Glutamatergic neuron (in vitro differentiated cells): Measurements from ENCODE around the gene ADAP1. TPM values are rescaled to one million over a fixed set of nuclear protein-coding genes. Genes with fewer than 3 reads are reported as not detected.
"Not testable (repeated sequence)": the region's sequence is repeated elsewhere in the genome, so short reads cannot be mapped to it uniquely, and the experiment has no call there.

Experiments
- DNase-seq: peaks from one replicate; pipeline ENCODE4 v3.0.0; 2022
- H3K27ac Mint-ChIP-seq: one replicate; pipeline ENCODE4 v1.8.0; 2020; ENCODE audit warnings: mild to moderate bottlenecking, mixed read lengths, inconsistent platforms; ENCODE audit not compliant: unreplicated experiment
- H3K27me3 Mint-ChIP-seq: one replicate; pipeline ENCODE4 v1.8.0; 2020; ENCODE audit warnings: mild to moderate bottlenecking, moderate library complexity, mixed read lengths, inconsistent platforms; ENCODE audit not compliant: unreplicated experiment
- H3K36me3 Mint-ChIP-seq: one replicate; pipeline ENCODE4 v1.8.0; 2020; ENCODE audit warnings: mild to moderate bottlenecking, mixed read lengths, inconsistent platforms; ENCODE audit not compliant: unreplicated experiment
- H3K4me1 Mint-ChIP-seq: one replicate; pipeline ENCODE4 v1.8.0; 2020; ENCODE audit warnings: mild to moderate bottlenecking, low read depth, mixed read lengths, inconsistent platforms; ENCODE audit not compliant: unreplicated experiment
- H3K4me3 Mint-ChIP-seq: one replicate; pipeline ENCODE4 v1.8.0; 2020; ENCODE audit warnings: mild to moderate bottlenecking, mixed read lengths, inconsistent platforms; ENCODE audit not compliant: unreplicated experiment
- H3K9me3 Mint-ChIP-seq: one replicate; pipeline ENCODE4 v1.8.0; 2020; ENCODE audit warnings: mild to moderate bottlenecking, moderate library complexity, mixed read lengths, inconsistent platforms; ENCODE audit not compliant: unreplicated experiment
- total RNA-seq: library from RNA; stranded (reverse); fragmentation: NEBNext Ultra II Directional; extraction: Animal tissue kit (Norgen Biotek cat#: 25700); gene quantifications from one replicate; pipeline ENCODE4 v1.2.1, GENCODE V29; 2021; ENCODE audit not compliant: unreplicated experiment
- TF ChIP-seq, protein P1 (sequence below): fragments of 200-600 bp; sonication (generic); IDR thresholded peaks from one replicate; pipeline ENCODE4 v1.5.0; 2021; ENCODE audit not compliant: partially characterized antibody, unreplicated experiment

Gene ADAP1
- total RNA-seq, 1 donor from 2014 or later, result 61.1 TPM

- H3K27ac Mint-ChIP-seq, result no peak overlapping the region
- H3K36me3 Mint-ChIP-seq, result no peaks in the 10 kb centered on the region
- H3K4me1 Mint-ChIP-seq, result peaks cover 29% of the 10 kb centered on the region
- TF ChIP-seq, protein P1, sequence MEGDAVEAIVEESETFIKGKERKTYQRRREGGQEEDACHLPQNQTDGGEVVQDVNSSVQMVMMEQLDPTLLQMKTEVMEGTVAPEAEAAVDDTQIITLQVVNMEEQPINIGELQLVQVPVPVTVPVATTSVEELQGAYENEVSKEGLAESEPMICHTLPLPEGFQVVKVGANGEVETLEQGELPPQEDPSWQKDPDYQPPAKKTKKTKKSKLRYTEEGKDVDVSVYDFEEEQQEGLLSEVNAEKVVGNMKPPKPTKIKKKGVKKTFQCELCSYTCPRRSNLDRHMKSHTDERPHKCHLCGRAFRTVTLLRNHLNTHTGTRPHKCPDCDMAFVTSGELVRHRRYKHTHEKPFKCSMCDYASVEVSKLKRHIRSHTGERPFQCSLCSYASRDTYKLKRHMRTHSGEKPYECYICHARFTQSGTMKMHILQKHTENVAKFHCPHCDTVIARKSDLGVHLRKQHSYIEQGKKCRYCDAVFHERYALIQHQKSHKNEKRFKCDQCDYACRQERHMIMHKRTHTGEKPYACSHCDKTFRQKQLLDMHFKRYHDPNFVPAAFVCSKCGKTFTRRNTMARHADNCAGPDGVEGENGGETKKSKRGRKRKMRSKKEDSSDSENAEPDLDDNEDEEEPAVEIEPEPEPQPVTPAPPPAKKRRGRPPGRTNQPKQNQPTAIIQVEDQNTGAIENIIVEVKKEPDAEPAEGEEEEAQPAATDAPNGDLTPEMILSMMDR, result no peak
- DNase-seq, result peak; percentile 20
- peaks cover 8% of the 10 kb centered on the region for H3K27me3 Mint-ChIP-seq
- H3K9me3 Mint-ChIP-seq, result peaks cover 15% of the 10 kb centered on the region
- no peak overlapping the region for H3K4me3 Mint-ChIP-seq
Measured at GRCh38 chr7:964401-965231, 10.1 kb upstream of the ADAP1 start.

DNA sequence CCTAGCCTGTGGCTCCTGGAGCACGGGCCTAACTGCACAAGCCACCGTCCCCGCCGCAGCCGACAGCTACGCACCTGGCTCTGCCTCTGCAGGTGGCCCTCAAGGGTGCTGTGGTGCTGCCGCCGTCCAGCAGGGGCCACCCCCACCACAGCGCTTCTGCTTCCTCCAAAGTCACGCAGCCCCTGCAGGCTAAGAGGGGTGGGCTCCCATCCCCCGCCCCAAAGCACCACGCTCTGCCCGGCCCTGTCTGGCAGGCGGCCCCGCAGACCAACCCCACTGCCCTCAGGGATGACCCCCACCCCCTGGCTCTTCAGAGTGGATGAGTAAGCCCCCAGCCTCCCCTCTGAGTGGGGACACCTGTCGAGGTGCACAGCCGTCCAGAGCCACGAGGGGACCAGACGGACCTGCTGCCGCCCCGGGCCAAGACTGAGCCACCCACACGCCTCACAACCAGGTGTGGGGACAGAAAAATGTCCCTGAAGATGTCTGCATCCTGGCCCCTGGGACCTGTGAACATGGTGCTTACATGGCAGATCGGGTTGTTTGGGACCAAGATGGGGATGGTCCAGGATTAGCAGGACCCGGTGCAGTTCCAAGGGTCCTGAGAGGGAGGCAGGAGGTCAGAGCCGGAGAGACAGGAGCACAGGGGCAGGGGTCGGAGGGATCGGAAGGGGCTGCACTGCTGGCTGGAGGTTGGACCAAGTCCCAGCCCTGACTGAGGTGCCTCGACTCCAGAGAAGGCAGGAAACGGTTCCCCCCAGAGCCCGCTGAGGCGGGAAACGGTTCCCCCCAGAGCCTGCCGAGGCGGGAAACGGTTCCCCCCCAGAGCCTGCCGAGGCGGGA, 9.0 kb upstream of the ADAP1 start:
- TF ChIP-seq, protein P1, result no peak
- no peak overlapping the region for H3K4me3 Mint-ChIP-seq
- no peak overlapping the region for H3K27ac Mint-ChIP-seq
- no peaks in the 10 kb centered on the region for H3K36me3 Mint-ChIP-seq
- H3K9me3 Mint-ChIP-seq, result peaks cover 17% of the 10 kb centered on the region
- H3K4me1 Mint-ChIP-seq, result peaks cover 29% of the 10 kb centered on the region
- no peak for DNase-seq
- H3K27me3 Mint-ChIP-seq, result peaks cover 10% of the 10 kb centered on the region

DNA sequence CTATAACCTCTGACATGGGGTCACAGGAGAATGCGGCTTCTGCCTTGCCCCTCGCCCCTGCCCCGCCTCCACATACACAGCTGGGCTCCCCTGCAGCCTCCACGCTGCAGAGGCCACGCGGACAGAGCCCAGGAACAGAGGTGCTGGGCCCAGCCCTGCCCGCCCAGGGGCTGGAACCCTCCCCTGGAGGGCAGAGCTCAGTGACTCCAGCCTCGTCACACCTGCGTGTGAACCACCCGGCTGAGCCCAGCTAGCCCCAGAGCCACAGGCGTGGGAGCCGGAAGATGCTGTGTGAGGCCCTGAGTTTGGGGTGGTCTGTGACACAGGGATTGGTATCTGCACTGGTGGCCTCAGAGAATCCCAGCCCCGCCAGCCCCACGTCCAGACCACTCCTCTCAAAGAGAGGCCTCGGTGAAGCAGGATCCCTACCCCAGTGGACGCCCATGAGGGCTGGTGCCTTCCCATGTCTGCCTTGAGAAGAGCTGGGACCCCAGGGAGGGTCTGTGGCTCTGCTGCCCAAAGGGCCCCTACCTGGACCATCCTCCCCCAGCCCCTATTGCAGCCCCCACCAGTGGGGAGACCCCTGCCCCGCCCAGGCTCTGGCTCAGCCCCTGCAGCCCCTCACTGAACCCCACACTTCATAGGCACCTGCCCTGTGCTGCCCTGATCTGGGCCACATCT, 8.1 kb upstream of the ADAP1 start:
- Mint-ChIP-seq H3K36me3 (no peaks in the 10 kb centered on the region), H3K4me3 (no peak overlapping the region), H3K4me1 (peaks cover 25% of the 10 kb centered on the region), H3K9me3 (peaks cover 17% of the 10 kb centered on the region), H3K27me3 (peaks cover 10% of the 10 kb centered on the region), H3K27ac (no peak overlapping the region)
- TF ChIP-seq, protein P1, result no peak
- peak; percentile 6 for DNase-seq

GRCh38 chr7:961546-962400, 7.3 kb upstream of the ADAP1 start:
- H3K36me3 Mint-ChIP-seq, result no peaks in the 10 kb centered on the region
- TF ChIP-seq, protein P1, result no peak
- no peak overlapping the region for H3K27ac Mint-ChIP-seq
- H3K27me3 Mint-ChIP-seq, result peaks cover 13% of the 10 kb centered on the region
- DNase-seq, result peak; percentile 11
- no peak overlapping the region for H3K4me3 Mint-ChIP-seq
- H3K4me1 Mint-ChIP-seq, result peaks cover 28% of the 10 kb centered on the region
- peaks cover 19% of the 10 kb centered on the region for H3K9me3 Mint-ChIP-seq

GRCh38 chr7:960972-961371, 6.5 kb upstream of the ADAP1 start:
- Mint-ChIP-seq H3K4me3 (peak overlapping the region; percentile 47), H3K4me1 (peaks cover 23% of the 10 kb centered on the region), H3K27ac (peak overlapping the region; percentile 82), H3K9me3 (peaks cover 12% of the 10 kb centered on the region)
- not testable (repeated sequence) for H3K27me3 Mint-ChIP-seq, H3K36me3 Mint-ChIP-seq
- peak; percentile 8 for DNase-seq
